Thyroid gland (tissue), 4 donors: ENCODE results near the gene AQP2.

Experiments
- CTCF ChIP-seq, 6 experiments: fragments of 200-600 bp in 3 of 6; fragments of 450-650 bp in 3 of 6; sonication (generic) in 3 of 6; IDR thresholded peaks; one replicate each; pipeline ENCODE4 v1.5.1; 2016 to 2019; ENCODE audit warnings: antibody characterized with exemption in 6 of 6, mild to moderate bottlenecking in 2 of 6, inconsistent platforms in 1 of 6, moderate library complexity in 1 of 6
- POLR2A ChIP-seq, 2 donors: fragments of 450-650 bp; IDR thresholded peaks; one replicate each; pipeline ENCODE4 v1.6.1; 2017; ENCODE audit warnings: antibody characterized with exemption in 2 of 2, mild to moderate bottlenecking in 2 of 2, moderate library complexity in 1 of 2

GRCh38 chr12:49948866-49949845 lies 1.4 kb upstream of the AQP2 start:
- TF ChIP-seq POLR2A (IDR thresholded peaks at IDR 0.05) (no peak), CTCF (IDR thresholded peaks at IDR 0.05) (no peak)
